Tibial nerve (tissue), 4 donors: ENCODE measurements around the gene RHD. TPM values are rescaled to one million over a fixed set of nuclear protein-coding genes. Genes with fewer than 3 reads are reported as not detected.
"Not testable (repeated sequence)": the region's sequence is repeated elsewhere in the genome, so short reads cannot be mapped to it uniquely, and the experiment has no call there.

Experiments
- DNase-seq, 2 donors: peaks; one replicate each; pipeline ENCODE4 v3.0.0-alpha.2; 2019; ENCODE audit warnings: low spot score in 2 of 2
- H3K27ac ChIP-seq, 4 donors: fragments of 200-600 bp; sonication (generic) in 3 of 4; one replicate each; pipeline ENCODE4 v1.5.1; 2017 to 2019; ENCODE audit warnings: mild to moderate bottlenecking in 1 of 4
- H3K27me3 ChIP-seq, 2 donors: fragments of 200-600 bp; sonication (generic) in 1 of 2; one replicate each; pipeline versions ENCODE4 v1.5.1 to v1.6.0; 2017 to 2019
- H3K36me3 ChIP-seq, 3 donors: fragments of 200-600 bp; sonication (generic); one replicate each; pipeline ENCODE4 v1.5.1; 2018 to 2019
- H3K4me1 ChIP-seq, 4 donors: fragments of 200-600 bp; sonication (generic) in 3 of 4; one replicate each; pipeline ENCODE4 v1.5.1; 2017 to 2019
- H3K4me3 ChIP-seq, 4 donors: fragments of 200-600 bp; sonication (generic) in 3 of 4; one replicate each; pipeline ENCODE4 v1.5.1; 2017 to 2019; ENCODE audit warnings: mild to moderate bottlenecking in 1 of 4, moderate library complexity in 1 of 4
- H3K9me3 ChIP-seq, 4 donors: fragments of 200-600 bp; sonication (generic) in 3 of 4; one replicate each; pipeline ENCODE4 v1.5.1; 2017 to 2019
- EP300 ChIP-seq, 2 donors: sonication (generic); formaldehyde crosslinking; IDR thresholded peaks; one replicate each; pipeline ENCODE4 v1.6.1; 2017; ENCODE audit warnings: antibody characterized with exemption in 2 of 2, mild to moderate bottlenecking in 1 of 2
- POLR2A ChIP-seq, 2 donors: fragments of 450-650 bp; IDR thresholded peaks; one replicate each; pipeline ENCODE4 v1.6.1; 2017; ENCODE audit warnings: antibody characterized with exemption in 2 of 2, mild to moderate bottlenecking in 2 of 2, moderate library complexity in 2 of 2
- WGBS, 2 donors: methylation state at CpG; one replicate each; pipeline ENCODE4 v1.1.5; 2018; 5-methylcytosine and 5-hydroxymethylcytosine counted together
- total RNA-seq, 4 donors: library from RNA; depleted of rRNA; stranded (reverse); fragments of >200 nt; gene quantifications; one replicate each; pipeline ENCODE4 v1.1.0, GENCODE V29; 2016
- TF ChIP-seq, protein P1 (sequence below), 5 experiments: fragments of 200-600 bp in 3 of 5; fragments of 450-650 bp in 2 of 5; sonication (generic) in 3 of 5; IDR thresholded peaks; one replicate each; pipeline ENCODE4 v1.5.1; 2016 to 2019; ENCODE audit warnings: antibody characterized with exemption in 5 of 5, mild to moderate bottlenecking in 3 of 5, moderate library complexity in 2 of 5

Gene RHD
- total RNA-seq, 4 donors from 2014 or later: not detected

DNA sequence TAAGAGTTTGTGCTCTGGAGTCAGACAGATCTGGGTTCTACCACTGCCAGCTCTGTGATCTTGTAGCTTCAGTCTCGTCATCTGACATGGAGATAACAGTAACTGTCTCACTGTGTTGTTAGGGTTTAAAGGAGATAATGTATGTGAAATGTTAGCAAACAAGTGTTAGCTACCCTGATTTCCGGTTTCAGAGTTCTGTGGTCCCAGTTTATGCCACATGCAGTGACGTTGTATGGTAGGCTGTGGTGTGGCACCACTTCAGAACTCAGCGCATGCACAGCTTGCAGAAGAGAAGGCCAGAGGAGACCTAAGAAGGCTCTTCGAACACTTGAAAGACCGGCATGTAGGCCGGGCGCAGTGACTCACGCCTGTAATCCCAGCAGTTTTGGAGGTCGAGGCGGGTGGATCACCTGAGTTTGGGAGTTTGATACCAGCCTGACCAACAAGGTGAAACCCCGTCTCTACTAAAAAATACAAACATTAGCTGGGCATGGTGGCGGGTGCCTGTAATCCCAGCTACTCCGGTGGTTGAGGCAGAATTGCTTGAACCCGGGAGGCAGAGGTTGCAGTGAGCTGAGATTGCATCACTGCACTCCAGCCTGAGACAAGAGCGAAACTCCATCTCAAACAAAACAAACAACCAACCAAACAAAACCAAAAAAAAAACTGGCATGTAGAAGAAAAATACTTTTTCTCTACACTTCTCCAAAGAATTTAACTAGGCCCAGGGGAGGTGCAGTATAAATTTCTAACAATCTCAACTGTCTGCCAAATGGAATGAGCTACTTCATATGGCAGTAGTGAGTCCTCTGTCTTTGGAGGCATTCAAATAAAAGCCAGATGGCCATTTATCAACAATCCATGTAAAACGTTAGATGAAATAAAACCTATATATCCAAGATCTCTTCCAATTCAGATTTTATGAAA, 55.8 kb downstream of the RHD start:
- not testable (repeated sequence) for H3K9me3 ChIP-seq, H3K27me3 ChIP-seq, H3K27ac ChIP-seq, H3K36me3 ChIP-seq, H3K4me3 ChIP-seq, H3K4me1 ChIP-seq, DNase-seq
- no CpG with 5 or more reads among the region's 17 CpGs for WGBS, 2 donors

DNA sequence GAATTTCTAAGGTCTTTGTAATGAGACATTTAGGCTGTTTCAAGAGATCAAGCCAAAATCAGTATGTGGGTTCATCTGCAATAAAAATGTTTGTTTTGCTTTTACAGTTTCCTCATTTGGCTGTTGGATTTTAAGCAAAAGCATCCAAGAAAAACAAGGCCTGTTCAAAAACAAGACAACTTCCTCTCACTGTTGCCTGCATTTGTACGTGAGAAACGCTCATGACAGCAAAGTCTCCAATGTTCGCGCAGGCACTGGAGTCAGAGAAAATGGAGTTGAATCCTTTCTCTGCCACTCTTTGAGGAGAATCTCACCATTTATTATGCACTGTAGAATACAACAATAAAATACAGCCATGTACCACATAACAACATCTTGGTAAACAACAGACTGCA, 56.5 kb downstream of the RHD start:
- not testable (repeated sequence) for DNase-seq, H3K27ac ChIP-seq, H3K36me3 ChIP-seq, H3K27me3 ChIP-seq, H3K9me3 ChIP-seq, H3K4me3 ChIP-seq, H3K4me1 ChIP-seq
- WGBS, 2 donors: 51 to 54% methylated on average over 4 of the region's 4 CpGs

DNA sequence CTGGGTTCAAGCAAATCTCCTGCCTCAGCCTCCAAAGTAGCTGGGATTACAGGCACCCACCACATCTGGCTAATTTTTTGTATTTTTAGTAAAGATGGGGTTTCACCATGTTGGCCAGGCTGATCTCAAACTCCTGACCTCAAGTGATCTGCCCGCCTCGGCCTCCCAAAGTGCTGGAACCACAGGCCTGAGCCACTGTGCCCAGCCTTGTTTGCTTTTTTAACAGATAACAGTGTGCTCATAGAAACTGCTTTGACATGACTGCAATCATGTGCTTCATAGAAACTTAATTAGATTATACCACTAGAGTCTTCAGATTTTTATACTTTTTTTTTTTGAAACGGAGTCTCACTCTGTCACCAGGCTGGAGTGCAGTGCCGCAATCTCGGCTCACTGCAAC, 57.0 kb downstream of the RHD start:
- DNase-seq, H3K4me1 ChIP-seq, H3K4me3 ChIP-seq, H3K9me3 ChIP-seq, H3K27me3 ChIP-seq, H3K36me3 ChIP-seq, H3K27ac ChIP-seq: not testable (repeated sequence)
- 89 to 92% methylated on average over 5 of the region's 5 CpGs for WGBS, 2 donors

DNA sequence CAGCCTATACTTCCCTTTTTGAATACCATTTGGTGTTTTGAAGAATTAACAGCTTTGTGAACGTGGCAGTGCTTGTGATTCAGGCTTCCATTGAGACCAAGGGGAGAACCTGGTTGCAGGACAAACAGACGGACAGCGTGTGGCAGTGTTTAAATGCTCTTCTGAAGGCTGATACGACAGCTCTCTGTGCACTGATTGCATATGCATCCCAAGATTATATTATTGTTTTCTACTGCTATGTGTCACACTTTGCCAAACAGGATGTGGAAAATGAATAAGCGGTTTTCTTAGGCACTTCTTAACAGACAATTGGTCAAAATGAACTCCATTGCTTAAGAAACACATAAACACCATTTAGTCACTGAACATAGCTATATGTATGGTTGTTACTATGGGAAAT, 57.6 kb downstream of the RHD start:
- not testable (repeated sequence) for DNase-seq, H3K9me3 ChIP-seq, H3K4me1 ChIP-seq, H3K27ac ChIP-seq, H3K4me3 ChIP-seq, H3K27me3 ChIP-seq, H3K36me3 ChIP-seq
- WGBS, 2 donors: 35 to 45% methylated on average over 2 to 5 of the region's 5 CpGs

DNA sequence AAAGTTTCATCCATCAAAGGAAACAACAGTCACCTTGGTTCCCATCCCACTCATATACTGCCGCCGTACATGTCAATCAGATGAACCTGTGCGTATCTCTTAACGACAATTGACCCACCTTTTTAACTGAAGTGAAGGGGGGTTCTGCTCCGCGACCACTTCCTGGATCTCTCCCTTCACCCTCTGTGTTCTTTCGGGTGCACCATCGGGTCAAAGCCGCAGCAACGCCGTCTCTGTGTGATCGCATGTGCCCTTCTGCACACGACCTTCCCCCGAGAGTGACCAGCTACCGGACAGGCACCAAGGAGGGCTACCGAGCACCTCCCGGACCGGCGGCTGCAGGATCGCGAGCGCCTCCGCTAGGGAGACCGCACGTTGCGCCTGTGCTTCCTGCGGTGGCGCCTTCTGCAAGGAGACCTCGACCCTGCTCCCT, 64.6 kb downstream of the RHD start:
- H3K36me3 ChIP-seq, H3K9me3 ChIP-seq, H3K27me3 ChIP-seq, DNase-seq: not testable (repeated sequence)
- Histone ChIP-seq H3K4me3 (peak overlapping the region; percentile 38 to 93 (median 54)), H3K27ac (peak overlapping the region in 2 of 4 donors; percentile 19 to 56), H3K4me1 (peaks cover 0 to 29% (median 16%) of the 10 kb centered on the region in 4 donors)
- WGBS, 2 donors: 0 to 1% methylated on average over 8 to 25 of the region's 29 CpGs

DNA sequence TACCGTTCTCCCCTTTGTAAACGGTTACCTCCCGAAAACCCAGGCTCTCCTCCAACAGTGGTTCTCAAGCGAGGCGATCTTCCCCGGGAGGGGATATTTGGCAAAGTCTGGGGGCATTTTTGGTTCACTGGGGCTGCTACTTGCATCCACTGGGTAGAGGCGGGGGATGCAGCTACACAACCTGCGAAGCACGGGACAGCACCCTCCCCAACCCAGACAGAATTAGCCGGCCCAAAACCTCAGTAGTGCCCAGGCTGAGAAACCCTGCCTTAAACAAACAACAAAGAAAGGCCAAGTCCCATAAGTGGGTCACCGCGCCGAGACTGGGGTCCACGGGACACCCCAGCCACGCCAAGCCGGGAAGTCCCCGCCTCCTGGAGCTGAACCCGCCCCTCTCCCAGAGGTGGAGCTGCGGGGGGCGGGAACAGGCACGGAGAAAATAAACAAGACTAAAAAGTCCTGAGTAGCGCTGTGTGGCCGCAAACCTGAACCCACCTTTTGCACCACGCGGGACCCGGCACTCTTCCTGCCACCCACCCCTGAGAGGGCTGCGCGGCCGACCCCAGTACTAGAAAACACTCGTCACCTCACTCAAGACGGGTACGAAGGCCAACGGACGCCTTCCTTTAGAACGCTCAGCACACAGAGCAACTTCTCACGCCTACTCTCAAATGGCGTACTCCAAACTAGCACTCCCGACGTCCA, 65.3 kb downstream of the RHD start:
- H3K36me3 ChIP-seq, H3K27me3 ChIP-seq, H3K9me3 ChIP-seq, DNase-seq: not testable (repeated sequence)
- peak overlapping the region; percentile 76 to 97 (median 94) for H3K27ac ChIP-seq
- peaks cover 0 to 35% (median 16%) of the 10 kb centered on the region in 4 donors for H3K4me1 ChIP-seq
- H3K4me3 ChIP-seq: peak overlapping the region; percentile 71 to 93 (median 85)
- WGBS, 2 donors: 0% methylated on average over 5 to 11 of the region's 39 CpGs

DNA sequence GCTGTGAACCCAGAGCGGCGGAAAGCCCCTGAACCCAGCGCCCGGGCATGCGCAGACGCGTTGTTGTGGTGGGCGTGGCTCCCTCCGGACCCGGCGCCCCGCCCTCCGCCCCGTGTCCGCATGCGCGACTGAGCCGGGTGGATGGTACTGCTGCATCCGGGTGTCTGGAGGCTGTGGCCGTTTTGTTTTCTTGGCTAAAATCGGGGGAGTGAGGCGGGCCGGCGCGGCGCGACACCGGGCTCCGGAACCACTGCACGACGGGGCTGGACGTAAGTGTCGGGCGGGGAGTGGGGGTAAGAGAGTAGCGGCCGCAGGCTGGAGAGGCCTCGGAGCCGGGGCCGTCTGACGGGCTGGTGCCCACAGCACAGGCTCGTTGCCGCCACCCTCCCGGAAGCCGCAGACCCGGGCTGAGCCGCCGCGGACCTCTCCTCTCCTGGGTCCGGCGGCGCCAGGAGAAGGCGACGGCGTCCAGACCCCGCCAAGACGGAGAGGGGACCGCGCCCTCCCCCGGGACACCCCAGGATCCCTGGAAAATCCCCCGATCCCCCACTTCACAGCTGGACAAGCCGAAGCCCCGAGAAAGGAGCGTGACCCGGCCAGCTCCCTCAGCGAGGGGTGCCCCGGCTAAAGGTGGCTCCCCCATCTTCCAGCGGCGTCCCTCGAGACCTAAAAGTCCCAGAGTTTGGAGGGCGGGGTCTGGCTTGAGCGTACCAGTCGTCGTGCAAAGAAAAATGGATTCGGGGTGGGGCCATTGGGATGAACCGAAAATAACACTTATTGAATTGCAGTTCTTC, 66.1 kb downstream of the RHD start, which contains the start of gene TMEM50A:
Gene TMEM50A (plus strand): TSS at position 147 of the 794 bp plus-strand sequence. CDS start 2,153 bp downstream, outside the sequence.
- peak; percentile 80 to 84 for DNase-seq
- H3K27me3 ChIP-seq: no peaks in the 10 kb centered on the region
- peak within 1 kb of the TSS; percentile 71 to 93 (median 85) for H3K4me3 ChIP-seq
- peak within 1 kb of the TSS; percentile 76 to 97 (median 94) for H3K27ac ChIP-seq
- TF ChIP-seq EP300 (IDR thresholded peaks at IDR 0.05): peak; percentile 78 to 93
- peak; percentile 54 to 86 for TF ChIP-seq POLR2A (IDR thresholded peaks at IDR 0.05)
- TF ChIP-seq, protein P1, sequence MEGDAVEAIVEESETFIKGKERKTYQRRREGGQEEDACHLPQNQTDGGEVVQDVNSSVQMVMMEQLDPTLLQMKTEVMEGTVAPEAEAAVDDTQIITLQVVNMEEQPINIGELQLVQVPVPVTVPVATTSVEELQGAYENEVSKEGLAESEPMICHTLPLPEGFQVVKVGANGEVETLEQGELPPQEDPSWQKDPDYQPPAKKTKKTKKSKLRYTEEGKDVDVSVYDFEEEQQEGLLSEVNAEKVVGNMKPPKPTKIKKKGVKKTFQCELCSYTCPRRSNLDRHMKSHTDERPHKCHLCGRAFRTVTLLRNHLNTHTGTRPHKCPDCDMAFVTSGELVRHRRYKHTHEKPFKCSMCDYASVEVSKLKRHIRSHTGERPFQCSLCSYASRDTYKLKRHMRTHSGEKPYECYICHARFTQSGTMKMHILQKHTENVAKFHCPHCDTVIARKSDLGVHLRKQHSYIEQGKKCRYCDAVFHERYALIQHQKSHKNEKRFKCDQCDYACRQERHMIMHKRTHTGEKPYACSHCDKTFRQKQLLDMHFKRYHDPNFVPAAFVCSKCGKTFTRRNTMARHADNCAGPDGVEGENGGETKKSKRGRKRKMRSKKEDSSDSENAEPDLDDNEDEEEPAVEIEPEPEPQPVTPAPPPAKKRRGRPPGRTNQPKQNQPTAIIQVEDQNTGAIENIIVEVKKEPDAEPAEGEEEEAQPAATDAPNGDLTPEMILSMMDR (IDR thresholded peaks at IDR 0.05): peak in 1 of 5 experiments; percentile 27
- H3K4me1 ChIP-seq: peaks cover 0 to 35% (median 16%) of the 10 kb centered on the region in 4 donors
- WGBS, 2 donors: 0 to 1% methylated on average over 42 to 48 of the region's 75 CpGs
- peaks cover 0 to 7% (median 0%) of the 10 kb centered on the region in 3 donors for H3K36me3 ChIP-seq
- no peaks in the 10 kb centered on the region for H3K9me3 ChIP-seq
